Measurements from ENCODE around the gene SPTBN2. TPM values are rescaled to one million over a fixed set of nuclear protein-coding genes. Genes with fewer than 3 reads are reported as not detected.

SPTBN2 gene
- total RNA-seq, 4 donors from 2014 or later = 435 to 663 (median 597) TPM

DNA sequence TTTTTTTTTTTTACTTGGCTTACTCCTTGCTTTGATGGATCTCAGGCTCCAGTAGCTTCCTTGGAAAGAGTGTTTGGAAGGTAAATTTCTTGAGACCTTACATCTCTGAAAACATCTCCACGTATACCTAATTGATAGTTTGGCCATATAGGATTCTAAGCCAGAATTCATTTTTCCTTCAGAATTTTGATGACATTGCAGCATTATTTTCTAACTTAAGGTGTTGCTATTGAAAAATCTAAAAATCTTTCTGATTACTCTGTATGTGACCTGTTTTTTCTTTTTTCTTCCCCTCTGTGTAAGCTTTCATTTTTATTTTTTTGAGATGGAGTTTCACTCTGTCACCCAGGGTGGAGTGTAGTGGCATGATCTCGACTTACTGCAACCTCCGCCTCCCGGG, 23.1 kb upstream of the SPTBN2 start:
- no peak for DNase-seq (ENCODE audit: low spot score in 2 of 2)
- 97% methylated on average over 4 of the region's 4 CpGs for WGBS, 2 donors
- no peak overlapping the region for H3K4me3 ChIP-seq (ENCODE audit: low read depth, poor library complexity, severe bottlenecking)
- TF ChIP-seq, protein P1, sequence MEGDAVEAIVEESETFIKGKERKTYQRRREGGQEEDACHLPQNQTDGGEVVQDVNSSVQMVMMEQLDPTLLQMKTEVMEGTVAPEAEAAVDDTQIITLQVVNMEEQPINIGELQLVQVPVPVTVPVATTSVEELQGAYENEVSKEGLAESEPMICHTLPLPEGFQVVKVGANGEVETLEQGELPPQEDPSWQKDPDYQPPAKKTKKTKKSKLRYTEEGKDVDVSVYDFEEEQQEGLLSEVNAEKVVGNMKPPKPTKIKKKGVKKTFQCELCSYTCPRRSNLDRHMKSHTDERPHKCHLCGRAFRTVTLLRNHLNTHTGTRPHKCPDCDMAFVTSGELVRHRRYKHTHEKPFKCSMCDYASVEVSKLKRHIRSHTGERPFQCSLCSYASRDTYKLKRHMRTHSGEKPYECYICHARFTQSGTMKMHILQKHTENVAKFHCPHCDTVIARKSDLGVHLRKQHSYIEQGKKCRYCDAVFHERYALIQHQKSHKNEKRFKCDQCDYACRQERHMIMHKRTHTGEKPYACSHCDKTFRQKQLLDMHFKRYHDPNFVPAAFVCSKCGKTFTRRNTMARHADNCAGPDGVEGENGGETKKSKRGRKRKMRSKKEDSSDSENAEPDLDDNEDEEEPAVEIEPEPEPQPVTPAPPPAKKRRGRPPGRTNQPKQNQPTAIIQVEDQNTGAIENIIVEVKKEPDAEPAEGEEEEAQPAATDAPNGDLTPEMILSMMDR (IDR thresholded peaks at IDR 0.05) = no peak
- no peak for TF ChIP-seq POLR2A (IDR thresholded peaks at IDR 0.05)
- intact Hi-C loops (cut with DNase I; ENCODE audit: low total_unique reads) = no loop called here

GRCh38 chr11:66749091-66749490, 20.1 kb upstream of the SPTBN2 start:
- H3K4me3 ChIP-seq (ENCODE audit: low read depth, poor library complexity, severe bottlenecking) = no peak overlapping the region
- intact Hi-C loops (cut with DNase I; ENCODE audit: low total_unique reads) = no loop called here
- no peak for TF ChIP-seq POLR2A (IDR thresholded peaks at IDR 0.05)
- peak; percentile 79 to 80 for DNase-seq (ENCODE audit: low spot score in 2 of 2)
- WGBS, 2 donors = 42 to 59% methylated on average over 2 of the region's 2 CpGs

DNA sequence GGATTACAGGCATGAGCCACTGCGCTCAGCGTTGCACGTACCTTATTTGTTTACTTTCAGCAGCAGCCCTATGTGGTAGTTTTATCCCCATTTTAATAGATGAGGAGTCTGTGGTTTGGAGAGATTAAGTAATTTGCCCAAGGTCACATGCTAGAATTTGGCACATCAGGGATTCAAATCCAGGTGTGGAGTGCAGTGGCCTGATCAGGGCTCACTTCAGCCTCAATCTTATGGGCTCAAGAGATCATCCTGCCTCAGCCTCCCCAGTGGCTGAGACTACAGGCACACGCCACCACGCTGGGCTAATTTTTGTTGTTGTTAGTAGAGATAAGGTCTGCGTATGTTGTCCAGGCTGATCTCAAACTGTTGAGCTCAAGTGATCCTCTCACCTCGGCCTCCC, 18.5 kb upstream of the SPTBN2 start:
- WGBS, 2 donors = 84 to 87% methylated on average over 7 of the region's 7 CpGs
- intact Hi-C loops (cut with DNase I; ENCODE audit: low total_unique reads) = no loop called here

DNA sequence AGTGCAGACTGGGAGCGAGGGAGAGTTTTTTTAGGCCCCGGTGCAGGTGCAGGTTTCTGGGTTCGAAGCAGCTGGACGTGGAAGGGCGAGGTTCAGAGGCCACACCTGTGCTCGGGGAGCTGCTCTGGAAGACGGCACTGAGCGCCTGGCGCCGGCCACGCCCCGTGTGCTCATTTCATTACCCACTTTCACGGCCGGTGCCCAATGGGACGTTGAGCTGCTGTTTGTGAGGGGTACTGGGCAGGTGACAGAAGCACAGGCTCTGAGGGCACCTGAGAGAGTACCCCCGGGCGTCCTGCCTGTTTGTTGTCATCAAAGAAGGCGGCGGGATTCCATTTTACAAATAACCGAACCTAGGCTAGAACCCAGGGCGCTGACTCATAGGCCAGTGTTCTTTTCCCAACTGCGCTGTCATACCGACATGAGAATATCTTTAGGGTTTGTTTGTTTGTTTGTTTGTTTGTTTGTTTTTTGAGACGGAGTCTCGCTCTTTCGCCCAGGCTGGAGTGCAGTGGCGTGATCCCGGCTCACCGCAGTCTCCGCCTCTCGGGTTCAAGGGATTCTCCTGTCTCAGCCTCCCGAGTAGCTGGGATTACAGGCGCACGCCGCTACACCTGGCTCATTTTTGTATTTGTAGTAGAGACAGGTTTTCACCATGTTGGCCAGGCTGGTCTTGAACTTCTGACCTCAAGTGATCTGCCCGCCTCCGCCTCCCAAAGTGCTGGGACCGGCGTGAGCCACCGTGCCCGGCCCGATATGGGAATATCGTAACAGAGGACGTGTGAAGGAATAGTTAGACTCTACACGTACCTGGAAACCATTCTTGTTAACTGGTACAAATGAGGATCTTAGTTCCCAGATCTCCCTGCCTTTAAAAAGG, 16.6 kb upstream of the SPTBN2 start:
- peak overlapping the region; percentile 71 for H3K4me3 ChIP-seq (ENCODE audit: low read depth, poor library complexity, severe bottlenecking)

More for the DNA sequence above, 18.5 kb upstream of the SPTBN2 start:
- no peak overlapping the region for H3K4me3 ChIP-seq (ENCODE audit: low read depth, poor library complexity, severe bottlenecking)
- peak in 1 of 2 donors; percentile 73 for DNase-seq (ENCODE audit: low spot score in 2 of 2)
- no peak for TF ChIP-seq POLR2A (IDR thresholded peaks at IDR 0.05)
- TF ChIP-seq, protein P1 (IDR thresholded peaks at IDR 0.05) = no peak

DNA sequence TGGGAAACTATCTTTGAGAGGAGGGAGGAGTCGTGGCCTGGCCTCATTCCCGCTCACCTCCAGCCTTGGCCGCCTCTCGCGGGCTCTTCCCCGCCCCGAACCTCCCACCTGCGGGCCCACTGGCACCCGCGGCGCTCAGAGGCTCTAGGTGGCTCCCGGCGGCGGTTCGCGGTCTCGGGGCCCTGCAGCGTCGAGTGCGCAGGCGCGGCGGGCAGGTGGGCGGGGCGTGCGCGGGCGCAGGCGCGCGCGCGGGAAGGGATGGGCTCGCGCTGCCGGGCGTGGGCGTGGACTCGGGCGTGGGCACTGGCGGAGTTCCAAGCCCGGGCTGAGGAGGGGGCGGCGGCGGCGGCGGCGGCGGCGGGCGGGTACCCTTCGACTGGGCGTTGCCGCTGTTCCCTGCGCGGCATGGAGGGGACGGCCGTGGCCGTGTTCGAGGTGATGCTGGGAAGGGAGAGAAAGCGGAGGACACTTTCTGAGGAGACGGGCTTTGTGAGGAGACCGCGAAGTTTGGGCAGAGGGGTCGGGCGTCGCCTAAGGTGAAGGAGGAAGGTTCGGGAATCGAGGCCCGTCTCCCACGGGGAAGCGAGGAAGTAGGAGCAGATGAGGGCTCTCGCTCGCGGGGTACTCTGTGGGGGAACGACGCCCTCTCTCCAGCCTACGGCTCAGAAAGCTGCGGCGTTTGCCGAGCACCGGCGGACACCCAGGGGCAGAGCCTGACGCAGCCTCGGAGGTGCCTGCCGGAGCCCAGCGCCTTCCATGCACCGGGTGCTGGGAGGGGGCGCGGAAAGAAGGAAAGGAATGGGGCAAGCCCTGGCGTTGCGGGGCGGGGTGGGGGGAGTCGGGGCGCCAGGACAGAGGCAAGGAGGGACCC, 15.7 kb upstream of the SPTBN2 start:
- H3K4me3 ChIP-seq (ENCODE audit: low read depth, poor library complexity, severe bottlenecking) = peak overlapping the region; percentile 71
- intact Hi-C loops (cut with DNase I; ENCODE audit: low total_unique reads) = no loop called here
- DNase-seq (ENCODE audit: low spot score in 2 of 2) = peak; percentile 73 to 96
- WGBS, 2 donors = 0 to 1% methylated on average over 52 of the region's 95 CpGs
- TF ChIP-seq POLR2A (IDR thresholded peaks at IDR 0.05) = no peak
- TF ChIP-seq, protein P1 (IDR thresholded peaks at IDR 0.05) = no peak

More for the DNA sequence above, 16.6 kb upstream of the SPTBN2 start:
- TF ChIP-seq, protein P1 (IDR thresholded peaks at IDR 0.05) = no peak
- TF ChIP-seq POLR2A (IDR thresholded peaks at IDR 0.05) = no peak
- intact Hi-C loops (cut with DNase I; ENCODE audit: low total_unique reads) = no loop called here
- 46 to 50% methylated on average over 45 of the region's 45 CpGs for WGBS, 2 donors
- peak; percentile 15 to 89 for DNase-seq (ENCODE audit: low spot score in 2 of 2)
